Measurements from ENCODE around the gene FFAR4. TPM values are rescaled to one million over a fixed set of nuclear protein-coding genes. Genes with fewer than 3 reads are reported as not detected.

FFAR4 gene
- total RNA-seq, 5 donors from 2014 or later (not counting 1 experiment from before 2014, with no cell fraction given), result not detected

DNA sequence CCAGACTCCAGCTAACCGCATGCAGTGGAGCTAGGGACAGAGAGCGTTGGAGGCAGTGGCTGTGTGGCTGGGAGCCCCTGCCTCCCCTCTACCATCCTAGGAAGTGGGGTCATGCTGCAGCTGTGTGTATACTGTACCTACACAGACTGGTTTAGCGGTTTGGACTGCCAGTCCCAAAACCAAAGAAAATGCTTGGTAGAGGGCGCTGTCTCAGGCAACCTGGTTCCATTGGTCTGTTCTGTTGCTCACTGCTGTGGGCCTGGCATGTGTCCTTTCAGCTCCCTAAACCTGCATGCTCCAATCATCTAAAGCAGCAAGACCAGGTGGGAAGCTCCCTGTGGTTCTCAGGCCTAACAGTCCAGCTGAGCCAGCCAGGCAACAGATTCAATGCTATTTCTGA lies 30.1 kb downstream of the FFAR4 start:
- Mint-ChIP-seq H3K9me3 (no peaks in the 10 kb centered on the region), H3K27me3 (peaks cover 14 to 16% of the 10 kb centered on the region in 2 donors), H3K4me3 (no peak overlapping the region), H3K27ac (no peak overlapping the region), H3K36me3 (no peaks in the 10 kb centered on the region), H3K4me1 (no peaks in the 10 kb centered on the region)
- Histone ChIP-seq H3K9me3 (no peaks in the 10 kb centered on the region), H3K27ac (ENCODE audit: low read length) (no peak overlapping the region), H3K4me1 (ENCODE audit: control insufficient read depth in 1 of 2, extremely low read depth in 1 of 2, insufficient read depth in 2 of 2, low read length in 2 of 2) (no peaks in the 10 kb centered on the region), H3K36me3 (ENCODE audit: control insufficient read depth in 2 of 2, extremely low read depth in 1 of 2, insufficient read depth in 1 of 2, low read length in 1 of 2) (no peaks in the 10 kb centered on the region), H3K27me3 (replicated peaks in 1 of 2; ENCODE audit: control insufficient read depth in 2 of 2, extremely low read depth in 1 of 2, insufficient read depth in 2 of 2, low read length in 1 of 2) (peaks cover 0 to 18% of the 10 kb centered on the region in 2 experiments), H3K4me3 (ENCODE audit: control insufficient read depth in 1 of 2, extremely low read depth in 1 of 2, low read length in 1 of 2) (no peak overlapping the region)
- POLR2A ChIA-PET, result no interaction called here
- CTCF ChIA-PET, result no interaction called here
- 96% methylated on average over 2 of the region's 4 CpGs for WGBS (ENCODE audit: insufficient coverage)
- no peak for DNase-seq
- no peak for ATAC-seq (replicated peaks in 1 of 4)

- H3K36me3 ChIP-seq (ENCODE audit: control insufficient read depth in 2 of 2, extremely low read depth in 1 of 2, insufficient read depth in 1 of 2, low read length in 1 of 2), result no peaks in the 10 kb centered on the region
- no peaks in the 10 kb centered on the region for H3K4me1 Mint-ChIP-seq
- H3K27me3 Mint-ChIP-seq, result peaks cover 19 to 22% of the 10 kb centered on the region in 2 donors
- DNase-seq, result no peak
- no peaks in the 10 kb centered on the region for H3K36me3 Mint-ChIP-seq
- peaks cover 1 to 18% of the 10 kb centered on the region in 2 experiments for H3K27me3 ChIP-seq (replicated peaks in 1 of 2; ENCODE audit: control insufficient read depth in 2 of 2, extremely low read depth in 1 of 2, insufficient read depth in 2 of 2, low read length in 1 of 2)
- H3K9me3 ChIP-seq, result no peaks in the 10 kb centered on the region
- WGBS (ENCODE audit: insufficient coverage), result 80% methylated on average over 1 of the region's 1 CpG
- H3K4me3 ChIP-seq (ENCODE audit: control insufficient read depth in 1 of 2, extremely low read depth in 1 of 2, low read length in 1 of 2), result no peak overlapping the region
- ChIA-PET POLR2A (no interaction called here), CTCF (no interaction called here)
- no peak overlapping the region for H3K4me3 Mint-ChIP-seq
- no peaks in the 10 kb centered on the region for H3K4me1 ChIP-seq (ENCODE audit: control insufficient read depth in 1 of 2, extremely low read depth in 1 of 2, insufficient read depth in 2 of 2, low read length in 2 of 2)
- no peaks in the 10 kb centered on the region for H3K9me3 Mint-ChIP-seq
- no peak overlapping the region for H3K27ac ChIP-seq (ENCODE audit: low read length)
- ATAC-seq (replicated peaks in 1 of 4), result no peak
- no peak overlapping the region for H3K27ac Mint-ChIP-seq
Observed at GRCh38 chr10:93597075-93597599, 30.7 kb downstream of the FFAR4 start.

DNA sequence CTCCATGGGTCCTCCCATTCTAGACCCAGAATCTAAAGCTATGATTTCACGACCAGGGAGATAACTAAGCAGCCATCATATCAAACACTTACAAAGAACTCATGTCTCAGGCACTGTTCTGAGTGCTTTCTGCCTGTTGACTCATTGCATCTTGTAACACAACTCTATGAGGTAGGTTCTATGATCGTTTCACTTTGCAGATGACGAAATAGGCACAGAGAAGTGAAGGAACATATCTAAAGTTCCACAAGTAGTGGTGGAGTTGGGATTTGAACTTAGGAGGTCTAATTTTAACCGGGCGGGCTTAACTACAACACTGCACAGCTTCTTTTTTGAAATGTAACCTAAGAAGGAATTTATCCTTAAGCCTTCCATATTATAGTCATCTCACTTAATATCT lies 31.7 kb downstream of the FFAR4 start:
- H3K27ac Mint-ChIP-seq, result no peak overlapping the region
- H3K4me1 Mint-ChIP-seq, result no peaks in the 10 kb centered on the region
- H3K27ac ChIP-seq (ENCODE audit: low read length), result no peak overlapping the region
- H3K4me1 ChIP-seq (ENCODE audit: control insufficient read depth in 1 of 2, extremely low read depth in 1 of 2, insufficient read depth in 2 of 2, low read length in 2 of 2), result no peaks in the 10 kb centered on the region
- peaks cover 29 to 32% of the 10 kb centered on the region in 2 donors for H3K27me3 Mint-ChIP-seq
- no peaks in the 10 kb centered on the region for H3K36me3 ChIP-seq (ENCODE audit: control insufficient read depth in 2 of 2, extremely low read depth in 1 of 2, insufficient read depth in 1 of 2, low read length in 1 of 2)
- H3K4me3 ChIP-seq (ENCODE audit: control insufficient read depth in 1 of 2, extremely low read depth in 1 of 2, low read length in 1 of 2), result no peak overlapping the region
- ChIA-PET CTCF (no interaction called here), POLR2A (no interaction called here)
- DNase-seq, result no peak
- H3K9me3 Mint-ChIP-seq, result no peaks in the 10 kb centered on the region
- no peaks in the 10 kb centered on the region for H3K9me3 ChIP-seq
- H3K36me3 Mint-ChIP-seq, result no peaks in the 10 kb centered on the region
- H3K27me3 ChIP-seq (replicated peaks in 1 of 2; ENCODE audit: control insufficient read depth in 2 of 2, extremely low read depth in 1 of 2, insufficient read depth in 2 of 2, low read length in 1 of 2), result peaks cover 6 to 21% of the 10 kb centered on the region in 2 experiments
- H3K4me3 Mint-ChIP-seq, result no peak overlapping the region
- ATAC-seq (replicated peaks in 1 of 4), result no peak
- WGBS (ENCODE audit: insufficient coverage), result 60% methylated on average over 1 of the region's 5 CpGs

GRCh38 chr10:93599335-93599734 lies 32.9 kb downstream of the FFAR4 start:
- H3K36me3 Mint-ChIP-seq, result no peaks in the 10 kb centered on the region
- 67% methylated on average over 1 of the region's 1 CpG for WGBS (ENCODE audit: insufficient coverage)
- ATAC-seq (replicated peaks in 1 of 4) (no peak), DNase-seq (no peak)
- no peaks in the 10 kb centered on the region for H3K9me3 Mint-ChIP-seq
- Histone ChIP-seq H3K27ac (ENCODE audit: low read length) (no peak overlapping the region), H3K27me3 (replicated peaks in 1 of 2; ENCODE audit: control insufficient read depth in 2 of 2, extremely low read depth in 1 of 2, insufficient read depth in 2 of 2, low read length in 1 of 2) (peaks cover 6 to 21% of the 10 kb centered on the region in 2 experiments), H3K4me3 (ENCODE audit: control insufficient read depth in 1 of 2, extremely low read depth in 1 of 2, low read length in 1 of 2) (no peak overlapping the region), H3K36me3 (ENCODE audit: control insufficient read depth in 2 of 2, extremely low read depth in 1 of 2, insufficient read depth in 1 of 2, low read length in 1 of 2) (no peaks in the 10 kb centered on the region), H3K9me3 (no peaks in the 10 kb centered on the region), H3K4me1 (ENCODE audit: control insufficient read depth in 1 of 2, extremely low read depth in 1 of 2, insufficient read depth in 2 of 2, low read length in 2 of 2) (no peaks in the 10 kb centered on the region)
- H3K4me3 Mint-ChIP-seq, result no peak overlapping the region
- H3K27me3 Mint-ChIP-seq, result peaks cover 35 to 40% of the 10 kb centered on the region in 2 donors
- ChIA-PET POLR2A (no interaction called here), CTCF (no interaction called here)
- no peaks in the 10 kb centered on the region for H3K4me1 Mint-ChIP-seq
- H3K27ac Mint-ChIP-seq, result no peak overlapping the region

- Mint-ChIP-seq H3K4me1 (no peaks in the 10 kb centered on the region), H3K27ac (no peak overlapping the region), H3K4me3 (no peak overlapping the region), H3K27me3 (peaks cover 32 to 41% of the 10 kb centered on the region in 2 donors), H3K9me3 (no peaks in the 10 kb centered on the region), H3K36me3 (no peaks in the 10 kb centered on the region)
- CTCF ChIA-PET, result no interaction called here
- Histone ChIP-seq H3K27ac (ENCODE audit: low read length) (no peak overlapping the region), H3K27me3 (replicated peaks in 1 of 2; ENCODE audit: control insufficient read depth in 2 of 2, extremely low read depth in 1 of 2, insufficient read depth in 2 of 2, low read length in 1 of 2) (peaks cover 6 to 24% of the 10 kb centered on the region in 2 experiments), H3K4me1 (ENCODE audit: control insufficient read depth in 1 of 2, extremely low read depth in 1 of 2, insufficient read depth in 2 of 2, low read length in 2 of 2) (no peaks in the 10 kb centered on the region), H3K4me3 (ENCODE audit: control insufficient read depth in 1 of 2, extremely low read depth in 1 of 2, low read length in 1 of 2) (no peak overlapping the region), H3K36me3 (ENCODE audit: control insufficient read depth in 2 of 2, extremely low read depth in 1 of 2, insufficient read depth in 1 of 2, low read length in 1 of 2) (no peaks in the 10 kb centered on the region), H3K9me3 (no peaks in the 10 kb centered on the region)
- WGBS (ENCODE audit: insufficient coverage), result 76% methylated on average over 3 of the region's 4 CpGs
- DNase-seq, result no peak
- POLR2A ChIA-PET, result no interaction called here
- no peak for ATAC-seq (replicated peaks in 1 of 4)
Observed at GRCh38 chr10:93599778-93600177, 33.3 kb downstream of the FFAR4 start.

GRCh38 chr10:93600446-93601145 lies 34.1 kb downstream of the FFAR4 start:
- no peaks in the 10 kb centered on the region for H3K36me3 ChIP-seq (ENCODE audit: control insufficient read depth in 2 of 2, extremely low read depth in 1 of 2, insufficient read depth in 1 of 2, low read length in 1 of 2)
- peaks cover 6 to 24% of the 10 kb centered on the region in 2 experiments for H3K27me3 ChIP-seq (replicated peaks in 1 of 2; ENCODE audit: control insufficient read depth in 2 of 2, extremely low read depth in 1 of 2, insufficient read depth in 2 of 2, low read length in 1 of 2)
- no peaks in the 10 kb centered on the region for H3K4me1 ChIP-seq (ENCODE audit: control insufficient read depth in 1 of 2, extremely low read depth in 1 of 2, insufficient read depth in 2 of 2, low read length in 2 of 2)
- no peak overlapping the region for H3K4me3 ChIP-seq (ENCODE audit: control insufficient read depth in 1 of 2, extremely low read depth in 1 of 2, low read length in 1 of 2)
- WGBS (ENCODE audit: insufficient coverage), result 17% methylated on average over 55 of the region's 60 CpGs
- Mint-ChIP-seq H3K36me3 (no peaks in the 10 kb centered on the region), H3K4me1 (no peaks in the 10 kb centered on the region), H3K9me3 (no peaks in the 10 kb centered on the region), H3K27ac (no peak overlapping the region), H3K4me3 (no peak overlapping the region), H3K27me3 (peaks cover 29 to 45% of the 10 kb centered on the region in 2 donors)
- H3K27ac ChIP-seq (ENCODE audit: low read length), result no peak overlapping the region
- no peaks in the 10 kb centered on the region for H3K9me3 ChIP-seq
- ChIA-PET POLR2A (no interaction called here), CTCF (no interaction called here)
- ATAC-seq (replicated peaks in 1 of 4) (no peak), DNase-seq (no peak)
